Activated T-cell treated with anti-CD3 and anti-CD28 coated beads, Interleukin-2, amount 50 U/mL, for 4 hours (primary cell): Measurements from ENCODE around the gene FAM171A2. TPM values are rescaled to one million over a fixed set of nuclear protein-coding genes. Genes with fewer than 3 reads are reported as not detected.

ENCODE experiments used
- ATAC-seq, 2 donors: fragments of 200-7000 bp; cut with Tn5 transposase; one replicate each; pipeline ENCODE4 v1.10.0; 2021
- DNase-seq: peaks from one replicate; pipeline ENCODE4 v3.0.0-alpha.2; 2020
- H3K27me3 Mint-ChIP-seq: one replicate; pipeline ENCODE4 v1.8.0; 2021; ENCODE audit warnings: low read depth, mixed read lengths
- H3K36me3 Mint-ChIP-seq: one replicate; pipeline ENCODE4 v1.8.0; 2022; ENCODE audit warnings: mixed read lengths; ENCODE audit not compliant: insufficient read depth
- H3K4me1 Mint-ChIP-seq: one replicate; pipeline ENCODE4 v1.8.0; 2021; ENCODE audit warnings: low read depth, mixed read lengths
- H3K4me3 Mint-ChIP-seq: one replicate; pipeline ENCODE4 v1.8.0; 2021; ENCODE audit warnings: mild to moderate bottlenecking, moderate library complexity, mixed read lengths
- H3K9me3 Mint-ChIP-seq: one replicate; pipeline ENCODE4 v1.8.0; 2021; ENCODE audit warnings: mixed read lengths
- total RNA-seq, 3 donors: library from RNA; stranded (reverse); gene quantifications; one replicate each; pipeline ENCODE4 v1.2.1, GENCODE V29; 2021

Gene FAM171A2
- total RNA-seq, 3 donors from 2014 or later = 0.24 to 0.33 (median 0.27) TPM

GRCh38 chr17:44389281-44389680, 25.6 kb upstream of the FAM171A2 start, which contains the start of gene ITGA2B:
TSS of gene ITGA2B (minus strand) at chr17:44389649. CDS start at chr17:44389473, 176 bp downstream.
- Mint-ChIP-seq H3K4me1 (peaks cover 21% of the 10 kb centered on the region), H3K36me3 (no peaks in the 10 kb centered on the region), H3K27me3 (peaks cover 13% of the 10 kb centered on the region), H3K4me3 (no peak within 1 kb of the TSS), H3K9me3 (no peaks in the 10 kb centered on the region)
- ATAC-seq = no peak
- DNase-seq = no peak

GRCh38 chr17:44387804-44388203, 24.2 kb upstream of the FAM171A2 start:
- peaks cover 14% of the 10 kb centered on the region for H3K27me3 Mint-ChIP-seq
- DNase-seq = no peak
- no peak for ATAC-seq
- H3K9me3 Mint-ChIP-seq = no peaks in the 10 kb centered on the region
- H3K4me3 Mint-ChIP-seq = no peak overlapping the region
- H3K36me3 Mint-ChIP-seq = no peaks in the 10 kb centered on the region
- peaks cover 17% of the 10 kb centered on the region for H3K4me1 Mint-ChIP-seq

GRCh38 chr17:44386182-44386525, 22.5 kb upstream of the FAM171A2 start:
- peak overlapping the region; percentile 71 for H3K4me3 Mint-ChIP-seq
- H3K9me3 Mint-ChIP-seq = no peaks in the 10 kb centered on the region
- ATAC-seq = no peak
- no peak for DNase-seq
- peaks cover 14% of the 10 kb centered on the region for H3K27me3 Mint-ChIP-seq
- no peaks in the 10 kb centered on the region for H3K36me3 Mint-ChIP-seq
- peaks cover 17% of the 10 kb centered on the region for H3K4me1 Mint-ChIP-seq

- Mint-ChIP-seq H3K4me3 (peak overlapping the region; percentile 71), H3K36me3 (no peaks in the 10 kb centered on the region), H3K4me1 (peaks cover 17% of the 10 kb centered on the region), H3K9me3 (no peaks in the 10 kb centered on the region), H3K27me3 (peaks cover 16% of the 10 kb centered on the region)
- ATAC-seq (peak; percentile 94 to 97), DNase-seq (peak; percentile 84)
Measured at GRCh38 chr17:44385287-44386181, 21.9 kb upstream of the FAM171A2 start.

GRCh38 chr17:44384823-44385286, 21.2 kb upstream of the FAM171A2 start:
- Mint-ChIP-seq H3K36me3 (no peaks in the 10 kb centered on the region), H3K4me1 (peaks cover 15% of the 10 kb centered on the region), H3K4me3 (peak overlapping the region; percentile 71), H3K27me3 (peaks cover 16% of the 10 kb centered on the region), H3K9me3 (no peaks in the 10 kb centered on the region)
- ATAC-seq = no peak
- DNase-seq = no peak

- Mint-ChIP-seq H3K4me3 (peak overlapping the region; percentile 71), H3K4me1 (peaks cover 12% of the 10 kb centered on the region)
Measured at GRCh38 chr17:44384281-44384822, 20.7 kb upstream of the FAM171A2 start.

GRCh38 chr17:44383861-44384260, 20.2 kb upstream of the FAM171A2 start:
- ATAC-seq = no peak
- Mint-ChIP-seq H3K27me3 (peaks cover 16% of the 10 kb centered on the region), H3K4me1 (peaks cover 11% of the 10 kb centered on the region), H3K4me3 (no peak overlapping the region), H3K36me3 (no peaks in the 10 kb centered on the region), H3K9me3 (no peaks in the 10 kb centered on the region)
- DNase-seq = no peak

More at GRCh38 chr17:44384281-44384822, 20.7 kb upstream of the FAM171A2 start:
- H3K27me3 Mint-ChIP-seq = peaks cover 16% of the 10 kb centered on the region
- DNase-seq (no peak), ATAC-seq (no peak)
- no peaks in the 10 kb centered on the region for H3K36me3 Mint-ChIP-seq
- no peaks in the 10 kb centered on the region for H3K9me3 Mint-ChIP-seq

- H3K36me3 Mint-ChIP-seq = no peaks in the 10 kb centered on the region
- no peak overlapping the region for H3K4me3 Mint-ChIP-seq
- no peak for DNase-seq
- H3K4me1 Mint-ChIP-seq = peaks cover 11% of the 10 kb centered on the region
- no peak for ATAC-seq
- no peaks in the 10 kb centered on the region for H3K9me3 Mint-ChIP-seq
- peaks cover 16% of the 10 kb centered on the region for H3K27me3 Mint-ChIP-seq
Measured at GRCh38 chr17:44383363-44383762, 19.7 kb upstream of the FAM171A2 start.

GRCh38 chr17:44382917-44383316, 19.3 kb upstream of the FAM171A2 start:
- no peaks in the 10 kb centered on the region for H3K36me3 Mint-ChIP-seq
- H3K4me1 Mint-ChIP-seq = peaks cover 11% of the 10 kb centered on the region

GRCh38 chr17:44381810-44382305, 18.2 kb upstream of the FAM171A2 start:
- Mint-ChIP-seq H3K4me3 (no peak overlapping the region), H3K27me3 (peaks cover 19% of the 10 kb centered on the region), H3K9me3 (no peaks in the 10 kb centered on the region), H3K4me1 (peaks cover 11% of the 10 kb centered on the region), H3K36me3 (no peaks in the 10 kb centered on the region)
- ATAC-seq (no peak), DNase-seq (no peak)

More at GRCh38 chr17:44382917-44383316, 19.3 kb upstream of the FAM171A2 start:
- Mint-ChIP-seq H3K27me3 (peaks cover 15% of the 10 kb centered on the region), H3K9me3 (no peaks in the 10 kb centered on the region), H3K4me3 (no peak overlapping the region)
- ATAC-seq (no peak), DNase-seq (no peak)

GRCh38 chr17:44380767-44381166, 17.1 kb upstream of the FAM171A2 start:
- peaks cover 4% of the 10 kb centered on the region for H3K4me1 Mint-ChIP-seq
- ATAC-seq (no peak), DNase-seq (no peak)
- peaks cover 20% of the 10 kb centered on the region for H3K27me3 Mint-ChIP-seq
- H3K4me3 Mint-ChIP-seq = no peak overlapping the region
- no peaks in the 10 kb centered on the region for H3K36me3 Mint-ChIP-seq
- H3K9me3 Mint-ChIP-seq = no peaks in the 10 kb centered on the region

GRCh38 chr17:44379887-44380286, 16.2 kb upstream of the FAM171A2 start:
- Mint-ChIP-seq H3K4me1 (peaks cover 4% of the 10 kb centered on the region), H3K27me3 (peaks cover 19% of the 10 kb centered on the region), H3K4me3 (no peak overlapping the region), H3K9me3 (no peaks in the 10 kb centered on the region), H3K36me3 (no peaks in the 10 kb centered on the region)
- DNase-seq (no peak), ATAC-seq (no peak)

- H3K27me3 Mint-ChIP-seq = peaks cover 24% of the 10 kb centered on the region
- no peak for DNase-seq
- no peaks in the 10 kb centered on the region for H3K36me3 Mint-ChIP-seq
- H3K4me1 Mint-ChIP-seq = no peaks in the 10 kb centered on the region
- ATAC-seq = no peak
- H3K4me3 Mint-ChIP-seq = no peak overlapping the region
- H3K9me3 Mint-ChIP-seq = no peaks in the 10 kb centered on the region
Measured at GRCh38 chr17:44378171-44378705, 14.6 kb upstream of the FAM171A2 start.

GRCh38 chr17:44376779-44377178, 13.1 kb upstream of the FAM171A2 start:
- H3K4me3 Mint-ChIP-seq = no peak overlapping the region
- no peaks in the 10 kb centered on the region for H3K36me3 Mint-ChIP-seq
- no peaks in the 10 kb centered on the region for H3K4me1 Mint-ChIP-seq
- no peaks in the 10 kb centered on the region for H3K9me3 Mint-ChIP-seq
- H3K27me3 Mint-ChIP-seq = peaks cover 32% of the 10 kb centered on the region
- ATAC-seq (no peak), DNase-seq (no peak)
